DND-41 (cell line): ENCODE data around the gene CRAMP1.

Experiments used
- ATAC-seq: fragments of 200-7000 bp; cut with Tn5 transposase; 3 replicates; pipeline ENCODE4 v1.9.1; 2021; ENCODE audit warnings: low read depth; ENCODE audit not compliant: insufficient read depth
- DNase-seq: peaks from one replicate; pipeline ENCODE4 v3.0.0-alpha.2; 2020
- H2AFZ ChIP-seq: 2 replicates; pipeline ENCODE4 v1.6.0; 2012; ENCODE audit warnings: low read depth, low read length
- H3K27ac ChIP-seq: 2 replicates; pipeline ENCODE4 v1.5.1; 2012; ENCODE audit warnings: low read length, inconsistent platforms
- H3K27me3 ChIP-seq: fragments of 200-600 bp; sonication (generic); 2 replicates; pipeline ENCODE4 v1.6.0; 2012; ENCODE audit warnings: low read length, mild to moderate bottlenecking, inconsistent platforms; ENCODE audit not compliant: insufficient read depth, poor library complexity
- H3K36me3 ChIP-seq: 2 replicates; pipeline ENCODE4 v1.5.1; 2012; ENCODE audit warnings: low read length, inconsistent platforms; ENCODE audit not compliant: insufficient read depth
- H3K4me1 ChIP-seq: 2 replicates; pipeline ENCODE4 v1.5.1; 2012; ENCODE audit warnings: mild to moderate bottlenecking, low read length; ENCODE audit not compliant: insufficient read depth
- H3K4me2 ChIP-seq: 2 replicates; pipeline ENCODE4 v1.6.0; 2012; ENCODE audit warnings: mild to moderate bottlenecking, moderate library complexity, low read length, inconsistent platforms; ENCODE audit not compliant: insufficient read depth
- H3K4me3 ChIP-seq, 2 experiments: fragments of 200-600 bp in 1 of 2; shearing (Covaris generic) in 1 of 2; 2 replicates each; pipeline ENCODE4 v1.5.1; 2012 to 2016; ENCODE audit warnings: inconsistent platforms in 2 of 2, low read length in 2 of 2, mild to moderate bottlenecking in 2 of 2, low read depth in 1 of 2, moderate library complexity in 1 of 2
- H3K79me2 ChIP-seq: 2 replicates; pipeline ENCODE4 v1.6.0; 2012; ENCODE audit warnings: low read length, inconsistent platforms; ENCODE audit not compliant: insufficient read depth
- H3K9ac ChIP-seq: 2 replicates; pipeline ENCODE4 v1.6.0; 2012; ENCODE audit warnings: low read depth, mild to moderate bottlenecking, inconsistent platforms, low read length, moderate library complexity
- H3K9me3 ChIP-seq: 2 replicates; pipeline ENCODE4 v1.5.1; 2012; ENCODE audit warnings: low read length, moderate library complexity, mild to moderate bottlenecking, inconsistent platforms; ENCODE audit not compliant: insufficient read depth, severe bottlenecking
- H4K20me1 ChIP-seq: 2 replicates; pipeline ENCODE4 v1.6.0; 2012; ENCODE audit warnings: low read length; ENCODE audit not compliant: insufficient read depth
- EZH2 ChIP-seq: IDR thresholded peaks from 3 replicates; pipeline ENCODE4 v1.6.1; 2012; ENCODE audit warnings: borderline replicate concordance, low read depth, mild to moderate bottlenecking, moderate library complexity, low read length, inconsistent platforms; ENCODE audit not compliant: severe bottlenecking
- TF ChIP-seq, protein P1 (sequence below): IDR thresholded peaks from 2 replicates; pipeline ENCODE4 v1.5.1; 2012; ENCODE audit warnings: borderline replicate concordance, low read length, moderate library complexity, mild to moderate bottlenecking; ENCODE audit not compliant: poor library complexity, severe bottlenecking; ENCODE audit errors: extremely low read depth

Gene CRAMP1

DNA sequence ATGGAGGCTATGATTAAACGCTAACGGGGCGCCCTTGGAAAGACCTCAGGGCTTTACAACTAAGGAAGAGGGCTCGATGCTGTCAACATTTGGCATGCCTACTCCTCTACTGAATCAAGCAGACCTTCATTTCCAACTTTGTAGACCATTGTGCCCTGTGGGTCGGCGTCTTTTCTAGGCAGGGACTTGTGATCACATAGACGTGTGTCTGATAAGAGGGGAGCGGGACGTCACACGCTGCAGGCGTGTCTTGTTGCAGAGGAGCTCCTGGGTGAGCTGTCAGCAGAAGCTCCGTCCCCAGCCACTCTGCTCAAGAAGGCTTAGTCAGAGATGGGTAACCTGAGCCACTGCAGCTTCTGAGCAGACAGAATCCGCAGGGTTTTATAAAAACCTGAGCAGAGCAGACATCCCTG is 96.6 kb downstream of the CRAMP1 start:
- peak overlapping the region; percentile 95; the same call in 1 of the 2 replicates for H3K4me2 ChIP-seq
- TF ChIP-seq, protein P1, sequence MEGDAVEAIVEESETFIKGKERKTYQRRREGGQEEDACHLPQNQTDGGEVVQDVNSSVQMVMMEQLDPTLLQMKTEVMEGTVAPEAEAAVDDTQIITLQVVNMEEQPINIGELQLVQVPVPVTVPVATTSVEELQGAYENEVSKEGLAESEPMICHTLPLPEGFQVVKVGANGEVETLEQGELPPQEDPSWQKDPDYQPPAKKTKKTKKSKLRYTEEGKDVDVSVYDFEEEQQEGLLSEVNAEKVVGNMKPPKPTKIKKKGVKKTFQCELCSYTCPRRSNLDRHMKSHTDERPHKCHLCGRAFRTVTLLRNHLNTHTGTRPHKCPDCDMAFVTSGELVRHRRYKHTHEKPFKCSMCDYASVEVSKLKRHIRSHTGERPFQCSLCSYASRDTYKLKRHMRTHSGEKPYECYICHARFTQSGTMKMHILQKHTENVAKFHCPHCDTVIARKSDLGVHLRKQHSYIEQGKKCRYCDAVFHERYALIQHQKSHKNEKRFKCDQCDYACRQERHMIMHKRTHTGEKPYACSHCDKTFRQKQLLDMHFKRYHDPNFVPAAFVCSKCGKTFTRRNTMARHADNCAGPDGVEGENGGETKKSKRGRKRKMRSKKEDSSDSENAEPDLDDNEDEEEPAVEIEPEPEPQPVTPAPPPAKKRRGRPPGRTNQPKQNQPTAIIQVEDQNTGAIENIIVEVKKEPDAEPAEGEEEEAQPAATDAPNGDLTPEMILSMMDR = no peak
- no peak for TF ChIP-seq EZH2
- H3K4me1 ChIP-seq = peaks cover 40% of the 10 kb centered on the region

DNA sequence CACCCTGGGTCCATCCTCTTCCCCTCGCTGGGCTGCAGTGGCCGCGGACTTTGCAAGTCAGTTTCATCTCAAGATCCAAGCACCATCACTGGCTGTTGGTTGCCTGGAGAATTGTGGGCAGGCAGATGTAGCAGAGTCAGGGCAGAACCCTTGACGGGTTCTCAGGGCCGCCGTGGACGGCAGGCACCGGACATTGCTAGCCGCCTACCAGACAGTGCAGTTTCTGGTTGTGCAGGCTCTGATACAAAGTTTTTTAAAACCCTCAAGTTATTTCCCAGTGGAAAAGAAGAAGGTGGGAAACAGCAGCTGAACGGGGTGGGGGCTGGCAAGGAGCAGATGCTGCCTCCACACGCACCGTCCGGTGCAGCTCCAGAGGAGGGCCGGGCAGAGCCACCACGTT is 97.2 kb downstream of the CRAMP1 start:
- no peak for TF ChIP-seq EZH2
- TF ChIP-seq, protein P1 = no peak
- H3K9ac ChIP-seq = no peak overlapping the region
- no peak overlapping the region for H3K4me3 ChIP-seq
- H4K20me1 ChIP-seq = peaks cover 69% of the 10 kb centered on the region
- ATAC-seq (no peak), DNase-seq (no peak)
- H3K4me2 ChIP-seq = no peak overlapping the region
- H2AFZ ChIP-seq = no peak overlapping the region
- no peaks in the 10 kb centered on the region for H3K9me3 ChIP-seq
- no peak overlapping the region for H3K27ac ChIP-seq
- no peaks in the 10 kb centered on the region for H3K27me3 ChIP-seq
- peaks cover 21% of the 10 kb centered on the region for H3K36me3 ChIP-seq
- peaks cover 35% of the 10 kb centered on the region for H3K4me1 ChIP-seq
- peaks cover 89% of the 10 kb centered on the region for H3K79me2 ChIP-seq

More for the DNA sequence above, 96.6 kb downstream of the CRAMP1 start:
- H3K9me3 ChIP-seq = no peaks in the 10 kb centered on the region
- H3K27me3 ChIP-seq = no peaks in the 10 kb centered on the region
- peak overlapping the region; percentile 15; the same call in 1 of the 2 replicates for H3K9ac ChIP-seq
- H3K27ac ChIP-seq = no peak overlapping the region
- H3K4me3 ChIP-seq = no peak overlapping the region
- H3K79me2 ChIP-seq = peaks cover 83% of the 10 kb centered on the region
- H4K20me1 ChIP-seq = peaks cover 63% of the 10 kb centered on the region
- no peak overlapping the region for H2AFZ ChIP-seq
- H3K36me3 ChIP-seq = peaks cover 16% of the 10 kb centered on the region
- ATAC-seq (no peak), DNase-seq (no peak)

DNA sequence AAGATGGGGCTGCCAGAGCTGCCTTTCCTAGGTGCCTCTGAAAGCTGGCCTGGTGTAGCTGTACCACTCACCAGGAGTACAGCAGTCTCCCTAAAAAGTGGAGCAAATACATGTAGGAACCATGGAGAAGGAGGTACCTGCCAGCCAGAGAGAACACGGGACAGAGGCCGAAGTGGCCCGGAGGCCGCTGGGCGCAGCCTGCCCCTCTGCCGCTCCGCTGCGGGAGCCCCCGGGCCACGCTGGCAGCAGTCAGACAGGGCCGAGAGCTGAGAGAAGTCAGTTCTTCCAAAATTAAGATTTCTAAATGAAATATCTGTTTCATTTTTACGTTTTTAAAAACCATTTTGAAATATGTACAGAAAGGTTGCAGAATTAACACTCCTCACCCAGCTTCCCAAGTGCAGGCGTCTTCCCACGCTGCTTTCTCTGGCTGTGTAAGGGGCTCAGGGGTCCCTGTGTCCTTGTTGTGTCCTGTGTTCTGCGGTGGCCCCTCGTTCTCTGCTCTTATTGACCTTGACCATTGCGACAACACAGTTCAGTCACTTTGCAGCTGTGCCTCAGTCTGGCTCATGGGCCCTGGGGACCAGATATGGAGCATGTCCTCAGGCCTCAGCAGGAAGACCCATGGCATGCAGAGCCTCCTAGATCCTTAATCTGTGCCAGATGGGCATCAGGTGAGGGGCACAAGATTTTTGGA is 98.8 kb downstream of the CRAMP1 start:
- H3K79me2 ChIP-seq = peaks cover 97% of the 10 kb centered on the region
- H4K20me1 ChIP-seq = peaks cover 79% of the 10 kb centered on the region
- H3K4me2 ChIP-seq = no peak overlapping the region
- no peak overlapping the region for H3K9ac ChIP-seq
- no peak overlapping the region for H3K4me3 ChIP-seq
- TF ChIP-seq, protein P1 = no peak
- no peak for TF ChIP-seq EZH2
- no peak overlapping the region for H3K27ac ChIP-seq
- no peak overlapping the region for H2AFZ ChIP-seq
- H3K9me3 ChIP-seq = no peaks in the 10 kb centered on the region
- H3K27me3 ChIP-seq = no peaks in the 10 kb centered on the region
- no peak for ATAC-seq
- peaks cover 28% of the 10 kb centered on the region for H3K4me1 ChIP-seq
- DNase-seq = no peak
- peaks cover 28% of the 10 kb centered on the region for H3K36me3 ChIP-seq
